Activated CD8-positive, alpha-beta memory T cell treated with anti-CD3 and anti-CD28 coated beads for 48 hours (primary cell): Measurements from ENCODE around the gene ZNF503.

Experiments used
- DNase-seq, 3 experiments: peaks; one replicate each; pipeline ENCODE4 v3.0.0-alpha.2; 2020; ENCODE audit warnings: low read depth in 2 of 3, low spot score in 2 of 3

The ZNF503 gene

GRCh38 chr10:75407224-75407712, 5.7 kb upstream of the ZNF503 start:
- DNase-seq, result no peak

DNA sequence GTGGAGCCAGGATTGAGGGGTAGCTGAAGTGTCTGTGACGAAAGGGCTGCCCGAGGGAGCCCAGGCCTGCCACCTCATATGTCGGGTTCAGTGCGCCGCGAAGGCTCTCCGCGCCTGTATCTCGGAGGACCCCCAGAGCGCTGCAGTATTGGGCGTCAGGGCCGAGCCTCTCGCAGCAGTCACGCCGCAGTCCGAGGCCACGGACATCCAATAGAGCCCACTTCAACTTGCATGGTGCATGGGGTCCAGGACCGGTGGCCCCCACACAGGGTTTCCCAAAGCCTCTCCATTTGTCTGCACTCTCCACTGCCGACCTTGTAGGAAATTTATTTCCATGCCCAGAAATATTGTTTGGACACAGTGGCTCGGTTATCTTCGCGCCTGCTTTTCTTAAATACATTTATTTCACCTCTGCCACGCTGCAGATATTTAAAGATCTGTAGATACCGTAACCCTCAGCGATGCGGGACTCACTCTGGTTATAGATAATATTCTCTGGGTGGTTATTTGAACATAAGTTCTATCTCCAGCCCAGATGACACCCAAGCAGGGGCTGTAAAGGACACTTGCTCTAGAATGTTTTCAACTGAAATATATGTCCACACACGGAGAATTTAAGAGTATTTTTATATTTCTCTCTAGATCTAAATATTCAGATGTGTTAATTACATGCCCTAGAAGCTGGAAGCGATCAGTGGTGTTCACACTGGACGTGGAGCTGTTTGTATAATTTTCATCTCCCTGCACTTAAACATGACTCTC, 5.1 kb upstream of the ZNF503 start:
- DNase-seq, result no peak

DNA sequence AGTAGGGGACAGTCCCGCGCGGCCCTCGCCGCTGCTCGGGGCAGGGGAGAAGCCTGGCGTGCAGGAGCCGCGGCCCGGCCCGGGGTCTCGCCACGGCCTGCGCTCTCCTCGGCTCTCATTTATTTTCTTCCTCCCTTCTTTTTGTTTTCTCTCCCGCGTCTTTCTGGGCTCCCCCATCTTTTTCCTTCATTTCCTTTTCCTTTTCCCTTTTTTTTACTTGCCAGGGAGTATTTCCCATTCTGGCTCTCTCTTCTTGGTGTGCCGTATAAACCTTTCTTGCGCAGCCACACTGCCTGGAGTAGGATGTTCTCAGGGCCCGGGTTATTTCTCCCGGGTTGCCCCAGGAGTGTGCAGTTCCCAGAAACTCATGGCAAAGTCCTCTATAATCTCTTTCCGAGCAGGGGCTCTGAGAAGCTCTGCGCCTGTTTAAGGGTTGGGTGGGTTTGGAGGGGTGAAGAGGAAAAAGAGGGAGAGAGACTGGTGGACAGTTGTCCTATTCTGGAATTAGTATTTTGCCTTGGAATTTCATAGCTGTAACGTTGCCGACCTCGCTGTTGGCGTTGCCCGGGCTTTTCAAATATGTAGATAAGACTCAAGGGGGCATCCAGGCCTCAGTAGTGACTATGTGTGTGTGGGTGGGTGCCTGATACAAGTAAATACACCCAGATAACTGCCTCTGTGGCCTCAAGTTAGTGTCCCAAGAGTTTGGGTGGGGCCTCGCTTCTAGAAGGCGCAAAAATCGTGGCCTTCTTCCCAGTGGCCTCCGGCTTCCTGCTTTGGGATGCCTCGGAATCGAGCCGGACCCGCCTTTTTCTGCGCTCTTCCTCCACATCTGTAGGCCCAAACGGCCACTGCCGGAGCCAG, 4.3 kb upstream of the ZNF503 start:
- DNase-seq, result no peak

- no peak for DNase-seq
Measured at GRCh38 chr10:75404815-75405597, 3.4 kb upstream of the ZNF503 start.

GRCh38 chr10:75403939-75404814, 2.6 kb upstream of the ZNF503 start:
- no peak for DNase-seq

DNA sequence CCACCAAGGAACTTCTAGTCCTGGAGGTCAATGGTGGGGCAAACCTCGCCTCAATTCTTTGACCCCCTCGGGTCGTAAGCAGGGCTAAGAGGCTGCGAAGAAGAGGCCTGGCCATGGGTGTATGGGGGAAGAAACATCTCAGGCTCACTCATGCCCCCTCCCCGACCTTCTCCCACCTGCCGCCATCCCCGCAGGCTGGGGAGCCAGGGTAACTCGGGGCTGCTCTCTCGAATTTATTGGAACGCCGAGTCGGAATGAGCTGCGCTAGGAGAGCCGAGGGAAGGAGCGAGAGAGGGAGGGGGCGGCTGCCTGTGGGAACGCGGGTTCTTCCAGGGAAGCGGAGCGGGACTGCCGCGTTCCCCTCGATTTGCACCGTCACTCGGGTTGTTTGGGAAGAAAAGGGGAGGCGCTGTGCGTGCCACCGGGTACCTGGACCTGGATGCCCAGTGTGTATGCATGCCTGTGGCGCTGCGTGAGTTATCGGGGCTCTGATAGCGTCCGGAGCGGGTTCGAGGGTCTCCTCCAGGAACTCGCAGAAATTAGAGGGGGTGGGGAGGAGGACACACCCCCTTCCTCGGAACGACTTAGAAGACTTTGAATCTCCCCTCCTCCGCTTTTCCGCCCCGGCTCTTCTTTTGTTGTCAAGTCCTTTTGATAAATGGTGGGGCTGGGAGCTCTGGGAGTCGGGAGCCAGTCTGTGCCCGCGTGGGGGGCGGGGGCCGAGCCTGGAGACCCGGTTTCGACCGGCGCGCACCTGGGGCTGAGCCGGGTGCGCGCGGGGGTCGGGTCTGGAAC, 1.8 kb upstream of the ZNF503 start:
- DNase-seq, result no peak

GRCh38 chr10:75402486-75403143, 1.1 kb upstream of the ZNF503 start:
- no peak for DNase-seq

DNA sequence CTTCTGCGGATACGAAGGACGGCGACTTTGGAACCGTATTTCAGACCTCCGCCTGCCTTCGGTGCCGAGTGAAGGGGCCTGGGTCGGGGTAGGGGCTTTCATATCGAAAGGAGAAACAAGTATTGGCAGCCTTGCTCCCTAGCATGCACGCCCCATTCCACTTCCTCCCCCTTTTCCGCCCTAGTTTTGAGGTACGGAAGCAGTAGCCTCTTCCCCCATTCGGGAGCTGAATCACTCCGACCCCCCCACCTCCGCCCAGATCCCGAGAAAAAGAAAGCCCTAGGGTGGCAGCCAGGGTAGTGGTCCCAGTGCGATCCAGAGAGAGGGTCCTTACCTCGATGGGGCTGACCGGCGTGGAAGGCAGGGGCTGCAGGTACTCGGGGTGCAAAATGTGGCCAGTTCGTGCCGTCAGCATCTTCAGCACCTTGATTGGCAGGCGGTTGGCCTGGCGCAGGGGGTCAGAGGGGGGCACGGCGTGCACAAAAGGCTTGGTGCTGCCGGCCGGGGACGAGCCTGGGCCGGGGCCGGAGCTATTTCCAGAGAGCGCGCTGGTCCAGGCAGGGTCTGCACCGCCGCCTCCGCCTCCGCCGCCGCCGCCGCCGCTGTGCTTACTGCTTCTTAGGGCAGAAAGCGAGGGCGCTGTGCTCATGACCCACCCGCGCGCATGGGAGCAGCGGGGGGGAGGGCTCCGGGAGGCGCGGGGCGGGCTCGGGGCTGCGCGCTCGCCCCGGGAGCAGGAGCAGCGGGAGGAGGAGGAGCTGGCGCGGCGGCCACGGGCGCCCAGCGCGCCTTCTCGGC, 594 bp downstream of the ZNF503 start:
- no peak for DNase-seq

DNA sequence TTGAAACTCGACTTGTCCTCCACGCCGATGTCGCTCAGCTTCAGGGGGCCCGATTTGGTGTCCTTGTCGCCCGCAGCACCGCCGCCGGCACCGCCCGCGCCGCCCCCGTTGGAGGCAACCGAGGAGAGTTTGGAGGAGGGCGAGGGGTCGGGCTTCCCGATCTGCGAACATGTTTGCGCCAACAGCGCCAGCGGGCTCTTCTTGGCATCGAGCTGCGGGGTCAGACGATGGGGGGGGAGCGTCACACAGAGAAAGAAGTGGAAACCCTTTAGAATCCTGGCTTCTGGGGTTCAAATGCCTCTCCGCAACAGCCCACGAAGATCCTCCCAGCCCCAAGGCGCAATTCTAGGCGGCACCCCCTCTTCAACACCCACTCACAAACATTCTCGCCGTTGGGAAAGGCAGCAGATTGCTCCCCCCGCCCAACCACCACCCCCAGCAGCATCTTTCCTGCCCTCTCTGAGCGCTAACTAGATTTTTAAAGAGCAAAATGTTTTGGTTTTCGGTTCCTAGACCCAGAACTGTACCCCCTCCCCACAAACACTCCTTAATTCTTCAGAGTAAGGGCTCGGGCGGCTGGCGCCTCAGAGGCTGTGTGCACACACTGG, 1.3 kb downstream of the ZNF503 start:
- no peak for DNase-seq

DNA sequence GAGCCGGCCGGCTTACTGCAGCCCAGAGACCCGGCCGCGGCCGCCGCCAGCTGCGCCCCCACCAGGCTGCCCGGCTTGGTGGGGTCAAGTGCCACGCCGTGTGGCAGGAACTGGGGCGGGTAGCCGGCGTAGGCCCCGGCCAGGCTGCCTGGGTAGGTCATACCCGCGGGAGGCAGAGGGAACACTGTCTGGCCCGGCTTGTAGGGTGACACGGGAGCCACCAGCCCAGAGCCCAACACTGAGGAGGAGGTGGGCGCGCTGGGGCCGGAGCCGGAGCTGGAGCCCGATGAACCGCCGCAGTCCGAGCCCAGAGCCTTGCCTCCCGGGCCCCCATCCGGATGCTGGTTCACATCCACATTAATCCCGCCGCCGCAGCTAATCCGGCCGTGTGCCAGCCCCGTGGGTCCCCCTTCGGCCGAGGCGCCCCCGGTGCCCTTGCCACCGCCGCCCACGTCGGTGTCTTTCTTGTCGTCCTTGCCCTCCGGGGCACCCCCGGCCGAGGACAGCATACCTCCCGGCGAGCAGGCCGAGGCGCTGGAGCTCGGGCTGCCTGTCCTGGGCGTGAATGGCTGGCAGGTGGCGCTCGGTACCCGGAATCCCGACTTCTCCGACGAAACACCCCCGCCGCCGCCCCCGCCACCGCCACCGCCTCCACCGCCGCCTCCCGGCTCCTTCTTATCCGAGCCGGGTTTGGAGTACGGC, 2.0 kb downstream of the ZNF503 start:
- no peak for DNase-seq

DNA sequence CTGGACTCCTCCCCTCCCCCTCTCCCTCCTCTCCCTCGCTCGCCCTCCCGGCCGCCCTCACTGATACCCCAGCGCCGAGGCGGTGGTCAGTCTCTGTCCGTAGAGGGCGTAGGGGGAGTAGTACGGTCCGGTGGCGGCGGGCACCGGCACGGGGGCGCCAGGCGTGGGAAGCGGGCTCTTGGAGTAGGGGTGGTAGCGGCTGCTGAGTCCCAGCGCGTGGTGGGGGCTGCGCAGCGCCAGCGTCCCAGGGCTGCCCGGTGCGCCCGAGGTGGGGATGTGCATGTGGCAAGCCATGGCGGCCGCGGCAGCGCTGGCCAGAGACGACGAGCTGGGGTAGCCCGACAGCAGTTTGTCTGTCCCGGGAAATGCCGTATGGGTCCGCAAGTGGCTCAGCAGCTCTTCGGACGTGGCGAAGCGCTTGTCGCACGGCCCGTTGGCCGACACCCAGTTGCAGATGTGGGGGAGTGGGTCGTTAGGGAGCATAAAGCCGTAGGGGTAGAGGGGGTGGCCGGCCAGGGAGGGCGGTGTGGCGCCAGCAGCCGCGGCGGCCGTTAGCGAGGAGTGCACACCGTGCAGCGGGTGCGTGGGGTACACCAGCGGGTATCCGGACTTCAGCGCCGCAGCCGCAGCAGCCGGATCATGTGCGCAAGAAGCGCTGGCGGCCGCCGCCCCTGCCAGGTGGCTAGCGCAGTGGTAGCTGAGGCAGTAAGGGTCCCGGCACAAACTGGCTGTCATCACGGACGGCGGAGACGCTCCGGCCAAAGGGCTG, 2.7 kb downstream of the ZNF503 start:
- no peak for DNase-seq

GRCh38 chr10:75398200-75398691, 3.3 kb downstream of the ZNF503 start:
- no peak for DNase-seq

GRCh38 chr10:75397496-75398199, 3.9 kb downstream of the ZNF503 start:
- no peak for DNase-seq

DNA sequence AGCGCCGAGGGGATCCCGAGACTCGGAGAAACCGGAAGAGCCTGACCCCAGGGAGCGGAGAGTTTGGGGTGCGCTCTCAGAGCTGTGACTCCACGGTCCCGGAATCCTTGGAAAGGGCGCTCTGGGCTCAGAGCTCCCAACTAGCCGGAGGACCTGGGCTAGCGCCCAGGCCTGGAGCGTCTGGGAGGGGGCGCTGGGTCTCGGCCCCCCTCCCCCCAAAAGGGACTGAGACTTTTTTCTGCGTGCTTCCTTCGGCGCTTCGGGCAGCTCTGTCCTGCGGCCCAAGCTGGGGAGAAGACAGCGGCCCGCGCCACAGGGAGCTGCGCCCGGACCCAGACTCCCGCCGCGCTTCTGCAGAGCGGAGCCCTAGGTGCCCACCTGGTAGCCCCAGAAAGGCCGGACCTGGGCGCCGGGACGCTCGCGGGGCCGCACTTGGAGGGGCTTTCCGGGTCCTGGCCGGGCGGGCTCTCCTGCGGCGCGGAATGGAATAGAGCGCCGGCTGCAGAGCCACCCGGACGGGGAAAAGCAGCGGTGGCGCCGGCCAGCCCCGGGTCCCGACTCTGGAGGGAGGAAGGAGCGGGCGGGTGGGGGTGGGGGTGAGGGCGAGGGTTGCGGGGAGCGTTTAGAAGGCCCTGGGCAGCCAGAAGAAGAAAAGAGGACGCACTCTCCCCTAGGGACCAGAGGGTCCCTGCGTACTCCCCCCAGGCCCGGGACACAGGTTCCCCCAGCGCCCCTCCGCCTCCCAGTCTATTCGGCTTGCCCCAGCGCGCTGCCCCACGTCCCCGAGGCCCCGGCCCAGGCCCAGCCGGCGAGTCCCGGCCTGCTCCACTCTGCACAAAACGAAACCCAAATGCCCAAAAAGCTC, 4.7 kb downstream of the ZNF503 start:
- DNase-seq, result no peak
